Left ventricle myocardium inferior (tissue), 1 donor: ENCODE measurements around the gene PFAS. TPM values are rescaled to one million over a fixed set of nuclear protein-coding genes. Genes with fewer than 3 reads are reported as not detected.

Experiments used
- DNase-seq: peaks from one replicate; pipeline ENCODE4 v3.0.0-alpha.2; 2020
- H3K27ac ChIP-seq: fragments of 200-600 bp; replicated peaks from 2 replicates; pipeline ENCODE4 v1.8.0; 2021
- H3K27me3 ChIP-seq: fragments of 200-600 bp; 2 replicates; pipeline ENCODE4 v1.8.0; 2021; ENCODE audit warnings: low read depth
- H3K36me3 ChIP-seq: fragments of 200-600 bp; 2 replicates; pipeline ENCODE4 v1.8.0; 2021
- H3K4me1 ChIP-seq: fragments of 200-600 bp; 2 replicates; pipeline ENCODE4 v1.8.0; 2021
- H3K4me3 ChIP-seq: fragments of 200-600 bp; 2 replicates; pipeline ENCODE4 v1.8.0; 2021; ENCODE audit warnings: mild to moderate bottlenecking, moderate library complexity
- H3K9me3 ChIP-seq: fragments of 200-600 bp; replicated peaks from 2 replicates; pipeline ENCODE4 v1.8.0; 2021
- intact Hi-C: fragments of 100-400 bp; cut with micrococcal nuclease; formaldehyde crosslinking; loops from one replicate; pipeline ENCODE4 v1.11.0; 2022
- total RNA-seq: library from RNA; stranded (reverse); fragmentation: NEBNext Ultra II Directional; extraction: Animal tissue kit (Norgen Biotek cat#: 25700); gene quantifications from one replicate; pipeline ENCODE4 v1.2.1, GENCODE V29; 2021
- TF ChIP-seq, protein P1 (sequence below): fragments of 200-600 bp; IDR thresholded peaks from 2 replicates; pipeline ENCODE4 v1.8.0; 2021; ENCODE audit warnings: antibody characterized with exemption, mild to moderate bottlenecking, borderline replicate concordance
- donor health status: DM: no; HTN: yes; CAD: no; lungs with severe emphysema.

PFAS gene
- total RNA-seq, 1 donor from 2014 or later = 9.8 TPM

DNA sequence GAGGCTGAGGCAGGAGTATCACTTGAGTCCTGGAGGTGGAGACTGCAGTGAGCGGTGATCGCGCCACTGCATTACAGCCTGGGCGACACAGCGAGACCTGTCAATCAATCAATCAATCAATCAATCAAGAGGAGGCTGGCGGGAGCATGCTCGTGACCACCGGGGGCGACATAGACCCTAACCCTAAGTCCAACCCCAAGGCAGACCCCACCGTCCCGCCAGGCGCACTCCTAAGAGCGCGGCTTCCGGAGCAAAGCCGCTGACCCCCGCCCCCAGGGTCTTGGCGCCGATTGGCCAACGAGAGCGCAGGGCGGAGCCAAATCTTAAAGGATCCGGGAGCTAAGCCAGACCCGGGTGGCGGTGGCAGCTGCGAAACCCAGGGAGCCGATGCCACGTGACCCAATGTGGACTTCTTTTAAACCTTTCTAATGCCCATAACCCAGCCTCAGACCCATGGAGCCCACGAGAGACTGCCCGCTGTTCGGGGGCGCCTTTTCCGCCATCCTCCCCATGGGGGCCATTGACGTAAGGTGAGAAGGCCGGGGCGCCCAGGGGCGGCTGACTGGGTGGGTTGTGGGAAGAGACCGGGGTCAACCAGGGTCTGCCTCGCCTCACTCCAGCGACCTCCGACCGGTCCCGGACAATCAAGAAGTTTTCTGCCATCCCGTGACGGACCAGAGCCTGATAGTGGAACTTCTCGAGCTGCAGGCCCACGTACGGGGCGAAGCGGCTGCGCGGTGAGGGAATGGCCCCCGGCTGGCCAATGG lies 39.4 kb downstream of the PFAS start, which contains the start of gene RANGRF:
RANGRF (plus strand) TSS at position 335 of the 767 bp plus-strand sequence; CDS start at position 454, 119 bp downstream.
- peaks cover 3% of the 10 kb centered on the region for H3K36me3 ChIP-seq
- H3K27me3 ChIP-seq = no peaks in the 10 kb centered on the region
- TF ChIP-seq, protein P1, sequence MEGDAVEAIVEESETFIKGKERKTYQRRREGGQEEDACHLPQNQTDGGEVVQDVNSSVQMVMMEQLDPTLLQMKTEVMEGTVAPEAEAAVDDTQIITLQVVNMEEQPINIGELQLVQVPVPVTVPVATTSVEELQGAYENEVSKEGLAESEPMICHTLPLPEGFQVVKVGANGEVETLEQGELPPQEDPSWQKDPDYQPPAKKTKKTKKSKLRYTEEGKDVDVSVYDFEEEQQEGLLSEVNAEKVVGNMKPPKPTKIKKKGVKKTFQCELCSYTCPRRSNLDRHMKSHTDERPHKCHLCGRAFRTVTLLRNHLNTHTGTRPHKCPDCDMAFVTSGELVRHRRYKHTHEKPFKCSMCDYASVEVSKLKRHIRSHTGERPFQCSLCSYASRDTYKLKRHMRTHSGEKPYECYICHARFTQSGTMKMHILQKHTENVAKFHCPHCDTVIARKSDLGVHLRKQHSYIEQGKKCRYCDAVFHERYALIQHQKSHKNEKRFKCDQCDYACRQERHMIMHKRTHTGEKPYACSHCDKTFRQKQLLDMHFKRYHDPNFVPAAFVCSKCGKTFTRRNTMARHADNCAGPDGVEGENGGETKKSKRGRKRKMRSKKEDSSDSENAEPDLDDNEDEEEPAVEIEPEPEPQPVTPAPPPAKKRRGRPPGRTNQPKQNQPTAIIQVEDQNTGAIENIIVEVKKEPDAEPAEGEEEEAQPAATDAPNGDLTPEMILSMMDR = no peak
- H3K27ac ChIP-seq = peak within 1 kb of the TSS; percentile 96
- peak within 1 kb of the TSS; percentile 88 for H3K4me3 ChIP-seq
- H3K9me3 ChIP-seq = no peaks in the 10 kb centered on the region
- peaks cover 22% of the 10 kb centered on the region for H3K4me1 ChIP-seq
- intact Hi-C loops = no loop called here
- peak; percentile 92 for DNase-seq

DNA sequence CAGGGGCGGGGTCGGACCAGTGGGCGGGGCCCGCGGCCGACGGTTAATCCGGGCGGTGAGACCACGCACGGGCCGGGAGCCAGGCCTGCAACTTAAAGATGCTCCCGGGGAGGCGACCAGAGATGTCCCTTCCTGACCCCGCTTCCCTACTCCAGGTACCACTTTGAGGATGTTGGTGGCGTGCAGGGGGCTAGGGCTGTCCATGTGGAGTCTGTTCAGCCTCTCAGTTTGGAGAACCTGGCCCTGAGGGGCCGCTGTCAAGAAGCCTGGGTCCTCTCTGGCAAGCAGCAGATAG lies 40.0 kb downstream of the PFAS start:
- DNase-seq = peak; percentile 86
- intact Hi-C loops = no loop called here

DNA sequence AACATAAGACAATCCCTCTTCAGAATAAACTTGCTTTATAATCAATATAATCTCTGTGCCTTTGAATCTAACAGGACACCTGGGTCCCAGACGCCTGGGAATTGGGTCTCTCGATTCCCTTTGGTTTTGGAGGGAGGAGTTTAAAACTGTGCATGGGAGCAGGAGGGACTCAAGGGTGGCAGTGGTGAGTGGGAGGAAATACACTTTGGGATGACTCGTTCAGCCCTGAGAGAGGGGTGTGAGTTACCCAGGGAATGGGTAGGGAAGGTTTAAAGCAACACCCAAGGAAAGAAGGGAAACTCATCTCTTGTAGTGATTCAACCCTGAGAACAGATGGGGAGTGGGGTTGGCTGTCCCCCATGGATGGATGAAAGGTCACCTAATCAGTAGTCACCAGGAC lies 41.0 kb downstream of the PFAS start:
- no peak for DNase-seq
- intact Hi-C loops = no loop called here
- H3K4me1 ChIP-seq = peaks cover 33% of the 10 kb centered on the region
- no peaks in the 10 kb centered on the region for H3K27me3 ChIP-seq
- TF ChIP-seq, protein P1 = no peak
- H3K36me3 ChIP-seq = peaks cover 3% of the 10 kb centered on the region
- no peaks in the 10 kb centered on the region for H3K9me3 ChIP-seq
- H3K27ac ChIP-seq = no peak overlapping the region
- no peak overlapping the region for H3K4me3 ChIP-seq

More for the DNA sequence above, 40.0 kb downstream of the PFAS start:
- peak overlapping the region; percentile 96 for H3K27ac ChIP-seq
- H3K4me3 ChIP-seq = peak overlapping the region; percentile 88
- H3K27me3 ChIP-seq = no peaks in the 10 kb centered on the region
- TF ChIP-seq, protein P1 = no peak
- no peaks in the 10 kb centered on the region for H3K9me3 ChIP-seq
- H3K4me1 ChIP-seq = peaks cover 23% of the 10 kb centered on the region
- H3K36me3 ChIP-seq = peaks cover 3% of the 10 kb centered on the region

DNA sequence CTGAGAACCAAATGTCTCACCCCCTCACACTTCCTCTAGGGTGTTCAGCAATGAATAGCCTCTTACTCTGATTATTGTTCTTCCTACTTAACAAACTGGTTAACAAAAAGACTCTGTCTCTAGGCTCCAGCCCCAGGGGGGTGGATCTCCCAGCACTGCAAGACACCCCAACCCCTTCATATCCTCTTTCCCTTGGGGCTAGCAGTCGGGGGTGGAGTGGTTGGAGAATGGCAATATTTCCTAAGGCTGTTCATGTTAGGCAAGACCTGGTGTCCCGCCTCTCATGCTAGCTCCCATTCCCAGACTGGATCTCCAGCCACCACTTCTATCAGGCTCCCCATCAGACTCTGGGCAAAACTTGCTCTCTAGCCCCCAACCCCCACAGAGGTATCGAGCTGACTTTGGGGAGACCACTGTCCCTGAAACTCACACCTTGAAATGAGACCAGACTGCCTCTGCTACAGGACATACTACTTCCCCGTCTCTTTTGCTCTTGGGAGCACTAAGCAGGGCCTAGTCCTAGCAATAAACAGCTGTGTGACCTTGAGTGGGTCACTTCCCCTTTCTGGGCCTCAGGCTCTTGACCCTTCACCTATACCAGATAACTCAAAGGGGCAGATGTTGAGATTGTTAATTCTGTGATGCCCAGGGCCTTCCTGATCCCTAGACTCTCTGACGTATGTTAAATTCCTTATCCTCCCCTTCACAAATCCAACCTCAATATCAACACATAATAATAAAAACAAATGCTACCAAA lies 43.7 kb downstream of the PFAS start:
- TF ChIP-seq, protein P1 = no peak
- intact Hi-C loops = no loop called here
- no peaks in the 10 kb centered on the region for H3K9me3 ChIP-seq
- H3K27me3 ChIP-seq = no peaks in the 10 kb centered on the region
- peaks cover 3% of the 10 kb centered on the region for H3K36me3 ChIP-seq
- H3K4me1 ChIP-seq = peaks cover 31% of the 10 kb centered on the region
- no peak overlapping the region for H3K27ac ChIP-seq
- no peak overlapping the region for H3K4me3 ChIP-seq
- DNase-seq = no peak

DNA sequence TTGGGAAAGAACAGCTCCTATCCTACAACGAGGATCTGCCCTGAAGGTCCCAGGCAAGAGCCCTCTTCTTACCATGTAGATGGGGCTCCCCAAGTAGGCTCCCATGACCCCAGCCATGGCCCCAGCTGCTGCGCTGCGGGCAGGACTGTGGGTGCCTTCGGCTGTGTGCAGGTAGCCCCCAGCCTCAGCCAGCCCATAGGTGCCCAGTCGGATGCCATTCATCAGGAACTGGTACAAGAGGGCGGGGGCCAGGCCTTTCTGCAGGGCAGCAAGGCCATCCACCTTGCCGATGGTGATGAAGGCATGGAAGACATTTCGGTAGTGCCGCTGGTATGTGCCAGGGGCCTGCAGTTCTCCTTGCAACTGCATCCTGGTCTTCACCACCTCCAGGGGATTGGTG lies 45.3 kb downstream of the PFAS start:
- peaks cover 16% of the 10 kb centered on the region for H3K4me1 ChIP-seq
- H3K4me3 ChIP-seq = peak overlapping the region; percentile 74
- TF ChIP-seq, protein P1 = no peak
- intact Hi-C loops = no loop called here
- H3K36me3 ChIP-seq = peaks cover 3% of the 10 kb centered on the region
- no peaks in the 10 kb centered on the region for H3K27me3 ChIP-seq
- no peaks in the 10 kb centered on the region for H3K9me3 ChIP-seq
- peak overlapping the region; percentile 94 for H3K27ac ChIP-seq
- DNase-seq = no peak
